ENCODE results near the gene ASTL. TPM values are rescaled to one million over a fixed set of nuclear protein-coding genes. Genes with fewer than 3 reads are reported as not detected.

Gene ASTL
- polyA plus RNA-seq, 1 experiment = not detected

DNA sequence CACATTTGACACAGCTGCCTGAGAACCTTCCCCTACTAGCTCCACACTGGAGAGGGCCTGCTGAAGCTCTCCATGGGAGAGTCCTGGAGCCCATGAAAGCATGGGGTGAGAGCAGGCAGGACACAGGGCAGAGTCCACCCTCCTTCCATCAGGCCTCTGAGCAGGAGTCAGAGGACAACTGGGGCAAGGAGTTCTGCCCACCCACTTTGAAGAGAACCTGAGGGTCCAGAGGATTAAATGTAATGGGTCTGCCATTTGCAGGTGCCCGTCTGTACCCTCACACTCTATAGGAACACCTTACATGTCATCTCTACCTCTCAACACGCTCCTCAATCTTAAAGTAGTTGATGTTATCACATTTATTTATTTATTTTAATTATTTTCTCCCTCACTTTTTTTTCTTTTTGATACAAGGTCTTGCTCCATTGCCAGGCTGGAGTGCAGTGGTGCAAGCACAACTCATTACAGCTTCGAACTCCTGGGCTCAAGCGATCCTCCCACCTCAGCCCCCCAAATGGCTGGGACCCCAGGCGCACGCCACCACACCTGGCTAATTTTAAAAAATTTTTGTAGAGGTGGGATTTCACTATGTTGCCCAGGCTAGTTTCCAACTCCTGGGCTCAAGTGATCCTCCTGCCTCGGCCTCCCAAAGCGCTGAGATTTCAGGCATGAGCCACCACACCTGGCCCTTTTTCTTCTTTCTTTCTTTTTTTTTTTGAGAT, 32.1 kb downstream of the ASTL start:
- Histone ChIP-seq H3K27ac (ENCODE audit: low read depth, low read length) (no peak overlapping the region), H3K27me3 (ENCODE audit: control insufficient read depth, insufficient read depth, low read length) (peaks cover 30% of the 10 kb centered on the region), H3K4me3 (ENCODE audit: low read depth, low read length) (no peak overlapping the region), H3K9me3 (ENCODE audit: control insufficient read depth, insufficient read depth, low read length) (peaks cover 16% of the 10 kb centered on the region)
- CTCF ChIA-PET = interaction anchor here (2.9 kb wide), 1 partner anchor 11 kb away, joined by 12 read pairs; the partner anchor contains the start of gene ADRA2B
- no peak for DNase-seq (ENCODE audit: low read depth, low spot score)
- TF ChIP-seq CTCF (IDR thresholded peaks at IDR 0.05; ENCODE audit: low read depth, low read length) = no peak
- POLR2A ChIA-PET = no interaction called here

DNA sequence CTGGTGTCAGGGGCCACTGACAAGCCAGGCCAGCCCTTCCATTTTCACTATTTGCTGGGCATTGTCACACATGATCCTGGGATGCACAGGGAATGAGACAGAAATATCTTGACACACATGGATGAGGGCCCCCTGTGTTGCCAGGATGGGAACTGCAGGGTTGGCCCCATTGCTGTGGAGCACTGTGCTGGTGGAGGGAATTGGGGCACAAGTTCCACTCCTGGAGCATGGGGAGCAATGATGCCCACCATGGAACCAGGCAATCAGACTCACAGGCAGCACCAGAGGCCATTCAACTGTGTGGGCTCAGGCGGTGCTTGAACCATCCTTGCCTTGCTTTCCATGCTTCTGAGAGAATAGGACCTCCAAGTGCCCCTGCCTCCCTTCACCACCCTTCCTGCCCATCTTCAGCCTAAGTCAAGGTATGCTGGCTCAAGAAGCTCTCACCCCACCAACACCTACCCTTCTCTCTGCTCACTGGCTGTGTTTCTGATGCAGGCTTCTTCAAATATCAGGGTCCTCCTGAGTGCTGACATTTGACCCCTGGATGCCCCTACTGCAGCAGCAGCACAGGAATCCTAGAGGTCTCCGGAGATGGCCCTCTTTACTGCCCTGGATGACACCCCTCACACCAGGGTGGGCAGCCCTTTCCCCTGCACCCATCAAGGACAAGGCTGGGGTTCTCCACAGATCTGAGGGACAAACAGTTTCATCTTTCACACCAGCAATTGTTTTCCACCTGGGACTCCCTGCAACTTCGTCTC, 33.0 kb downstream of the ASTL start:
- CTCF ChIA-PET = no interaction called here
- H3K27ac ChIP-seq (ENCODE audit: low read depth, low read length) = no peak overlapping the region
- no peak overlapping the region for H3K4me3 ChIP-seq (ENCODE audit: low read depth, low read length)
- H3K9me3 ChIP-seq (ENCODE audit: control insufficient read depth, insufficient read depth, low read length) = peaks cover 16% of the 10 kb centered on the region
- TF ChIP-seq CTCF (IDR thresholded peaks at IDR 0.05; ENCODE audit: low read depth, low read length) = no peak
- no peak for DNase-seq (ENCODE audit: low read depth, low spot score)
- peaks cover 29% of the 10 kb centered on the region for H3K27me3 ChIP-seq (ENCODE audit: control insufficient read depth, insufficient read depth, low read length)
- POLR2A ChIA-PET = no interaction called here

GRCh38 chr2:96104487-96104861, 33.8 kb downstream of the ASTL start:
- no peak overlapping the region for H3K4me3 ChIP-seq (ENCODE audit: low read depth, low read length)
- peaks cover 16% of the 10 kb centered on the region for H3K9me3 ChIP-seq (ENCODE audit: control insufficient read depth, insufficient read depth, low read length)
- no peak for DNase-seq (ENCODE audit: low read depth, low spot score)
- ChIA-PET POLR2A (no interaction called here), CTCF (no interaction called here)
- no peak for TF ChIP-seq CTCF (IDR thresholded peaks at IDR 0.05; ENCODE audit: low read depth, low read length)
- H3K27me3 ChIP-seq (ENCODE audit: control insufficient read depth, insufficient read depth, low read length) = peaks cover 26% of the 10 kb centered on the region
- no peak overlapping the region for H3K27ac ChIP-seq (ENCODE audit: low read depth, low read length)

DNA sequence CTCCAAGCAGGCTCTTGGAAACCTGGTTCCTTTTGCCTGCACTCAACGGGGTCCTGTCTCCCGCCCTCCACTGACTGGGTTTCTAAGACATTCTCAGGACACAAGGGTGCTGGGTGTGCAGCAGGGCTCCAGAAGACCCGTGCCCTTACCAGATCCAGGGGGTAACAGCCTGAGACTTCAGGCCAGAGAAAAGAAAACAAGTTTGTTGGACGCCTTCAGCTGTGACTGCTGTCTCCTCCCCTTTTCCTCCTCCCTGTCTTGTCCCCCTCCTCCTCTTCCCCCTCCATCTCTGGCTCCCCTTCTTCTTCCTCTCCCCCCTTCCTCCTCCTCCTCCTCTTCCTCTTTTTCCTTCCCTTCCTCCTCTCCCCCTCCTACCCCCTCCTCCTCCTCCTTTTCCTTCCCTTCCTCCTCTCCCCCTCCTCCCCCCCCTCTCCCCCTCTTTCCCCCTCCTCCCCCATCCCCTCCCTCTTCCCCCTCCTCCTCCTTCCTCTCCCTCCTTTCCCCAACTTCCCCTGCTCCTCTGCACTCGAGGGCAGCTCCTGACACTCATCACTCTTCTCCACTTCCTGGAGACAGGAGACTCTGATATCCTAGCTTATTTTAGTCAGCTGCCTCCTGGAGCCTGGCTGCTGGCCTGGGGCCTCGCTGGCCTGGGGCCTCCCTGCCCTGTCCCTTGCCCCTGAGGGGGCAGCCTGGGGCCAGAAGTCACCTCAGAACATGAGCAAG, 34.4 kb downstream of the ASTL start:
- Histone ChIP-seq H3K9me3 (ENCODE audit: control insufficient read depth, insufficient read depth, low read length) (peaks cover 16% of the 10 kb centered on the region), H3K27me3 (ENCODE audit: control insufficient read depth, insufficient read depth, low read length) (peaks cover 21% of the 10 kb centered on the region), H3K4me3 (ENCODE audit: low read depth, low read length) (no peak overlapping the region), H3K27ac (ENCODE audit: low read depth, low read length) (no peak overlapping the region)
- CTCF ChIA-PET = no interaction called here
- no peak for DNase-seq (ENCODE audit: low read depth, low spot score)
- no peak for TF ChIP-seq CTCF (IDR thresholded peaks at IDR 0.05; ENCODE audit: low read depth, low read length)
- POLR2A ChIA-PET = no interaction called here

- no peak for TF ChIP-seq CTCF (IDR thresholded peaks at IDR 0.05; ENCODE audit: low read depth, low read length)
- Histone ChIP-seq H3K4me3 (ENCODE audit: low read depth, low read length) (no peak overlapping the region), H3K9me3 (ENCODE audit: control insufficient read depth, insufficient read depth, low read length) (peaks cover 16% of the 10 kb centered on the region), H3K27ac (ENCODE audit: low read depth, low read length) (no peak overlapping the region), H3K27me3 (ENCODE audit: control insufficient read depth, insufficient read depth, low read length) (peaks cover 19% of the 10 kb centered on the region)
- ChIA-PET POLR2A (no interaction called here), CTCF (no interaction called here)
- no peak for DNase-seq (ENCODE audit: low read depth, low spot score)
These were observed 35.1 kb downstream of the ASTL start for GRCh38 chr2:96103187-96103601.
